Uterus (tissue), 2 donors: ENCODE data around the gene IRS1.

ENCODE experiments used
- POLR2A ChIP-seq, 2 donors: fragments of 450-650 bp; IDR thresholded peaks; one replicate each; pipeline ENCODE4 v1.6.1; 2016; ENCODE audit warnings: antibody characterized with exemption in 2 of 2, mild to moderate bottlenecking in 1 of 2, moderate library complexity in 1 of 2
- TF ChIP-seq, protein P1 (sequence below), 4 experiments: fragments of 200-600 bp in 2 of 4; fragments of 450-650 bp in 2 of 4; sonication (generic) in 2 of 4; IDR thresholded peaks; one replicate each; pipeline ENCODE4 v1.5.1; 2016 to 2019; ENCODE audit warnings: antibody characterized with exemption in 4 of 4, mild to moderate bottlenecking in 2 of 4, moderate library complexity in 1 of 4

GRCh38 chr2:226684563-226684959, 115.1 kb downstream of the IRS1 start:
- no peak for TF ChIP-seq POLR2A (IDR thresholded peaks at IDR 0.05)
- TF ChIP-seq, protein P1, sequence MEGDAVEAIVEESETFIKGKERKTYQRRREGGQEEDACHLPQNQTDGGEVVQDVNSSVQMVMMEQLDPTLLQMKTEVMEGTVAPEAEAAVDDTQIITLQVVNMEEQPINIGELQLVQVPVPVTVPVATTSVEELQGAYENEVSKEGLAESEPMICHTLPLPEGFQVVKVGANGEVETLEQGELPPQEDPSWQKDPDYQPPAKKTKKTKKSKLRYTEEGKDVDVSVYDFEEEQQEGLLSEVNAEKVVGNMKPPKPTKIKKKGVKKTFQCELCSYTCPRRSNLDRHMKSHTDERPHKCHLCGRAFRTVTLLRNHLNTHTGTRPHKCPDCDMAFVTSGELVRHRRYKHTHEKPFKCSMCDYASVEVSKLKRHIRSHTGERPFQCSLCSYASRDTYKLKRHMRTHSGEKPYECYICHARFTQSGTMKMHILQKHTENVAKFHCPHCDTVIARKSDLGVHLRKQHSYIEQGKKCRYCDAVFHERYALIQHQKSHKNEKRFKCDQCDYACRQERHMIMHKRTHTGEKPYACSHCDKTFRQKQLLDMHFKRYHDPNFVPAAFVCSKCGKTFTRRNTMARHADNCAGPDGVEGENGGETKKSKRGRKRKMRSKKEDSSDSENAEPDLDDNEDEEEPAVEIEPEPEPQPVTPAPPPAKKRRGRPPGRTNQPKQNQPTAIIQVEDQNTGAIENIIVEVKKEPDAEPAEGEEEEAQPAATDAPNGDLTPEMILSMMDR (IDR thresholded peaks at IDR 0.05), result no peak
